AG10803 (cell line): ENCODE results near the gene YIF1A.
A peak's percentile ranks its signal among the peaks of the same experiment; 100 is the strongest.
"Not testable (repeated sequence)": the region's sequence is repeated elsewhere in the genome, so short reads cannot be mapped to it uniquely, and the experiment has no call there.

Source experiments
- DNase-seq: peaks from one replicate; pipeline ENCODE4 v3.0.0; 2010; ENCODE audit warnings: low read depth
- H3K4me3 ChIP-seq: 2 replicates; pipeline ENCODE4 v1.5.1; 2011; ENCODE audit warnings: mild to moderate bottlenecking, low read length, control low read depth
- TF ChIP-seq, protein P1 (sequence below): conservative IDR thresholded peaks from 2 replicates; pipeline ENCODE4 v1.5.1; 2011; ENCODE audit warnings: mild to moderate bottlenecking, low read length, control low read depth, inconsistent platforms

The YIF1A gene

DNA sequence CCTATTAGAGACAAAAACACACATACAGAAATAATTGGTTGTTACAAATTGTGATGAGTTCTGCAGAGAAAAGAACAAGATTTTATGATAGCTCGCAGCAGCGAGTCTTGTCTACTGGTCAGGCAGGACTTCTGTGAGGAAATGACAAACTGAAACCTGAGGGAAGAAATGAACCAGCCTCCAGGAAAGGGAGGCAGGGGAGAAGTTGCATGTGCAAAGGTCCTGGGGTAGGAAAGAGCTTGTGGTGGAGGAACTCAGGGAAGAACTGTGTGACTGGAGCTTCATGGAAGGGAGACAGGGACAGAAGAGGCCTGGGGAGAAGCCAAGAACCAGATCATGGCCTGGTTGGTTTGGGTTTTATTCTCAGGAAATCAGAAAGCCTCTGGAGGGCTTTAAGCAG is 29.7 kb downstream of the YIF1A start:
- H3K4me3 ChIP-seq, result no peak overlapping the region

DNA sequence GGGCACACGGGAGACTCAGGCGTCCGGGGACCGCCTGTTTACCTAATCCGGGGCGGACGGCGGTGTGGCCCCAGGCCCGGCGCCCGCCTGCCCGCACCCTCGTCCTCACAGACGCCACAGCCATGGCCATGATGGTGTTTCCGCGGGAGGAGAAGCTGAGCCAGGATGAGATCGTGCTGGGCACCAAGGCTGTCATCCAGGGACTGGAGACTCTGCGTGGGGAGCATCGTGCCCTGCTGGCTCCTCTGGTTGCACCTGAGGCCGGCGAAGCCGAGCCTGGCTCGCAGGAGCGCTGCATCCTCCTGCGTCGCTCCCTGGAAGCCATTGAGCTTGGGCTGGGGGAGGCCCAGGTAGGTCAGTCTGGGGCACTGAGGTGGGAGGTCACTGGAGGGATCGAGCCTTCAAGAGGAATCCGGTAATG is 30.5 kb downstream of the YIF1A start:
- TF ChIP-seq, protein P1, sequence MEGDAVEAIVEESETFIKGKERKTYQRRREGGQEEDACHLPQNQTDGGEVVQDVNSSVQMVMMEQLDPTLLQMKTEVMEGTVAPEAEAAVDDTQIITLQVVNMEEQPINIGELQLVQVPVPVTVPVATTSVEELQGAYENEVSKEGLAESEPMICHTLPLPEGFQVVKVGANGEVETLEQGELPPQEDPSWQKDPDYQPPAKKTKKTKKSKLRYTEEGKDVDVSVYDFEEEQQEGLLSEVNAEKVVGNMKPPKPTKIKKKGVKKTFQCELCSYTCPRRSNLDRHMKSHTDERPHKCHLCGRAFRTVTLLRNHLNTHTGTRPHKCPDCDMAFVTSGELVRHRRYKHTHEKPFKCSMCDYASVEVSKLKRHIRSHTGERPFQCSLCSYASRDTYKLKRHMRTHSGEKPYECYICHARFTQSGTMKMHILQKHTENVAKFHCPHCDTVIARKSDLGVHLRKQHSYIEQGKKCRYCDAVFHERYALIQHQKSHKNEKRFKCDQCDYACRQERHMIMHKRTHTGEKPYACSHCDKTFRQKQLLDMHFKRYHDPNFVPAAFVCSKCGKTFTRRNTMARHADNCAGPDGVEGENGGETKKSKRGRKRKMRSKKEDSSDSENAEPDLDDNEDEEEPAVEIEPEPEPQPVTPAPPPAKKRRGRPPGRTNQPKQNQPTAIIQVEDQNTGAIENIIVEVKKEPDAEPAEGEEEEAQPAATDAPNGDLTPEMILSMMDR, result no peak
- H3K4me3 ChIP-seq, result peak overlapping the region; percentile 88
- DNase-seq, result no peak

More for the DNA sequence above, 29.7 kb downstream of the YIF1A start:
- DNase-seq, result no peak
- TF ChIP-seq, protein P1, result no peak

DNA sequence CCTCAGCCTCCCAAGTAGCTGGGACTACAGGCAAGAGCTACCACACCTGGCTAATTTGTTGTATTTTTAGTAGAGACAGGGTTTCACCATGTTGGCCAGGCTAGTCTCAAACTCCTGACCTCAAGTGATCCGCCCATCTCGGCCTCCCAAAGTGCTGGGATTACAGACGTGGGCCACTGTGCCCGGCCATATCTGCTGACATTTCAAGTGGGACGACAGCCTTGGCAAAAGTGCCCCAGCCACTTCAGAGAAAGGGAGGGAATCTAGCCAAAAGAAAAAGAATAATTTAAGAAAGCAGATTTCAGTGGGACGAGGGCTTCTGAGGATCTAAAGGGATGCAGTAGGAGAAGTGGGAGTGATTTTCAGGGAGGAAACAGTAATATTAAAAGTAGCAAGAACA is 35.9 kb downstream of the YIF1A start:
- not testable (repeated sequence) for DNase-seq, H3K4me3 ChIP-seq

DNA sequence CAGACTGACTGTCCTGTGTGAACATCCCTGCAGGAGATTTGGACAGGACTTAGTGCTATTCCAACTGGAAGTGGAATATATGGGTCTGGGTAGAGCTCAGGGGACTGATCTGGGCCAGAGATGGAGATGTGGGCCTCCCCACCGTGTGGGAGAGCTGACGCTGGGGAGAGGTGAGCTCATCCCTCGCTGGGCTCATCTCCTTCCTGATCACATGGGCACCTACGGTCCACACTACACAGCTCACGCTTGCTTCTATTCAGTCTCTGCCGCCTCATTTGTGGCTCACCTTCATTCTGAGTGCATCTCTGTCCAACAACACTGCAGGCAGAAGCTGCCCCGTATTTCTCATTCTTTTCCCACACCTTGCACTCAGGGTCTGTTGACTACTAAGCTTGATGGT is 37.1 kb downstream of the YIF1A start:
- TF ChIP-seq, protein P1, result no peak
- no peak for DNase-seq
- H3K4me3 ChIP-seq, result no peak overlapping the region

DNA sequence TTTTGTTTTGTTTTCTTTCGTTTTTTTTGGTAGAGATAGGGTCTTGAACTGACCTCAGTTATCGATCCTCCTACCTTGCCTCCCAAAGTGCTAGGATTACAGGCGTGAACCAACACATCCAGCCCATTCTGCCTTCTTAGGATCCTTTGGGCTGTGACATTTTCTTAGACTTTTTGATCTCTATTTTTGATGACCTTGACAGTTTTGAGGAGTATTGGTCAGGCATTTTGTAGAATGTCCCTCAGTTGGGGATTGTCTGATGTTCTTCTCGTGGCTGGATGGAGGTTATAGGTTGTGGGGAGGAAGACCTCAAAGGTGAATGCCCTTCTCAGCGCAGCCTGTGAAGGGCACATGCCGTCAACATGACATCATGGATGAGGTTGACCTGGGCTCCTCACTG is 40.0 kb downstream of the YIF1A start:
- DNase-seq, result no peak
- TF ChIP-seq, protein P1, result no peak
- H3K4me3 ChIP-seq, result no peak overlapping the region

DNA sequence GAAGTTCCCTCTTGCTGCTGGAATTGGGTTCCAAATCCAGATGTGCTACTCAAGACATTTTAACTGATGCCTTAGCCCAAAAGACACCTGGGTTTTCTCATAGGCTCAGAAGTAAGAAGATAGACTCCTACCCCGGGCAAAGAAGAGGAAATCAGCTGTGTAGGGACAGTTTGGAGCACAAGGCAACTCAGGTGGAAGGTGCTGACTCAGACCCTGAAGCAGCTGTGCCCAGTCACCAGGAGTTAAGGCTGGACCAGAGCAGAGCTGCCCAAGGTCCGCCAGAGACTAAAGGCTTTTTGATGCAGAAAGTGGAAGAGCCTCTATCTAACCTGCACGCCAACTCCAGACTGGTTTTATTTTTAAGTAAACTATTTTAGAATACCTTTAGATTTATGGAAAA is 41.1 kb downstream of the YIF1A start:
- TF ChIP-seq, protein P1, result no peak
- no peak for DNase-seq

DNA sequence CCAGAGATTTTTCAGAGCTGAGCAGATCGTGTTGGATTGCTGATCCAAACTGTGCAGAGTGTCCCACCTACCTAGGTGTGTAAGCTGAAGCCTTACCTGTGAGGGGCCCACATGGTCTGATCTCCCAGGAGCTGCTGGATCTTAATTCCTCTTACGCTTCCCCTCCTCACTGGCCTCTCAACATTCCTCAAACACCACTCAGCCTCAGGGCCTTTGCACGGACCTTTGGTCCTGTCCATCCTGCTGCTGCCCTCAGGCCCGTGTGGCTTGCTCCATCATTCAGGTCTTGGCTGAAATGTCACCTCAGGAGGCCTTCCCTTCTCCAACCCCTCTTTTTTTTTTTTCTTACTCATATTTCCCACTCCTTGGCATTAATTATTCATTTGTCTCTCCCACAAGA is 41.6 kb downstream of the YIF1A start:
- TF ChIP-seq, protein P1, result no peak
- no peak overlapping the region for H3K4me3 ChIP-seq
- DNase-seq, result no peak

More for the DNA sequence above, 41.1 kb downstream of the YIF1A start:
- no peak overlapping the region for H3K4me3 ChIP-seq
